Astrocyte of the cerebellum (primary cell): Measurements from ENCODE around the gene SETD6.

Experiments used
- DNase-seq: peaks from one replicate; pipeline ENCODE4 v3.0.0-alpha.2; 2011; ENCODE audit warnings: low read depth
- H3K4me3 ChIP-seq: 2 replicates; pipeline ENCODE4 v1.5.1; 2011; ENCODE audit warnings: mild to moderate bottlenecking, low read depth, low read length, moderate library complexity
- in situ Hi-C: cut with HindIII; loops from 2 replicates; pipeline ENCODE4 v1.10.0; 2017; ENCODE audit warnings: low sequenced_read_pairs
- TF ChIP-seq, protein P1 (sequence below): IDR thresholded peaks from 2 replicates; pipeline ENCODE4 v1.5.1; 2012; ENCODE audit warnings: low read length, low read depth, moderate library complexity, mild to moderate bottlenecking; ENCODE audit errors: missing control alignments

The SETD6 gene

DNA sequence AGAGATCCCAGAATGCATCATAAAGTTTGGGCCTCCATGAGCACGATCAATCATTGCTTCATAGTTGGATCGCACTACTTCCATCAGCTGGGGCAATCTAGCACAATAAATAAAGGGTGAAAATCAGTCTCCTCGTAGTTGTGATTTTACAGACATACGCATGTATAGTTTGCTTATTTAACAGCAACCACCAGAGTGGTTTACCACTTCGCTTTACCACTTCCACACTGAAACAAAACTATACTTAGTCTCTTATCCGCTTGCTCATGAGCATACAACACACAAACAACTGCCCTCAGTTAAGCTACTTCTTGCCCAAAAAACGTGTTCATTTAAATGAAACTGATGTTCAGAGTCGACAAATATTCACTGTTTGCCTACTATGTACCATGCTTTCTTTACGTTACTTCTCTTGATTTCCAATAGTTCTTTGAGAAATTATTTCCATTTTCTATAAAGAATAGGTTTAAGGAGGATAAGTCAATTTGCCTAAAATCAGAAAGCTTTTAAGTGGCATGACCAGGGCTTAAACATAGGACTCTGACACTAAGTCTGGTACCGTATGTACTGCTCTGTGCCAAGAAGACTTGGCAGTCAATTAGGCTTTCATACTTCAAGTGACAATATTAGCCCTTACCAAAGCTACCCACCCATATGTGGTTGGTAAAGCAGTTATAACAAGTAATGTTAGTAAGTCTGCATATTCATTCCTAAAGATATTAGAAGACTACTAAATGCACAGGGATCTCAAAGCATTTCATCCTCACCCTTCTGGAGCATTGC is 22.0 kb downstream of the SETD6 start:
- in situ Hi-C loops: loop anchor here (5.0 kb wide), 1 partner anchor 50 kb away; no protein-coding TSS in a partner anchor
- TF ChIP-seq, protein P1, sequence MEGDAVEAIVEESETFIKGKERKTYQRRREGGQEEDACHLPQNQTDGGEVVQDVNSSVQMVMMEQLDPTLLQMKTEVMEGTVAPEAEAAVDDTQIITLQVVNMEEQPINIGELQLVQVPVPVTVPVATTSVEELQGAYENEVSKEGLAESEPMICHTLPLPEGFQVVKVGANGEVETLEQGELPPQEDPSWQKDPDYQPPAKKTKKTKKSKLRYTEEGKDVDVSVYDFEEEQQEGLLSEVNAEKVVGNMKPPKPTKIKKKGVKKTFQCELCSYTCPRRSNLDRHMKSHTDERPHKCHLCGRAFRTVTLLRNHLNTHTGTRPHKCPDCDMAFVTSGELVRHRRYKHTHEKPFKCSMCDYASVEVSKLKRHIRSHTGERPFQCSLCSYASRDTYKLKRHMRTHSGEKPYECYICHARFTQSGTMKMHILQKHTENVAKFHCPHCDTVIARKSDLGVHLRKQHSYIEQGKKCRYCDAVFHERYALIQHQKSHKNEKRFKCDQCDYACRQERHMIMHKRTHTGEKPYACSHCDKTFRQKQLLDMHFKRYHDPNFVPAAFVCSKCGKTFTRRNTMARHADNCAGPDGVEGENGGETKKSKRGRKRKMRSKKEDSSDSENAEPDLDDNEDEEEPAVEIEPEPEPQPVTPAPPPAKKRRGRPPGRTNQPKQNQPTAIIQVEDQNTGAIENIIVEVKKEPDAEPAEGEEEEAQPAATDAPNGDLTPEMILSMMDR: no peak
- DNase-seq: no peak
- no peak overlapping the region for H3K4me3 ChIP-seq

DNA sequence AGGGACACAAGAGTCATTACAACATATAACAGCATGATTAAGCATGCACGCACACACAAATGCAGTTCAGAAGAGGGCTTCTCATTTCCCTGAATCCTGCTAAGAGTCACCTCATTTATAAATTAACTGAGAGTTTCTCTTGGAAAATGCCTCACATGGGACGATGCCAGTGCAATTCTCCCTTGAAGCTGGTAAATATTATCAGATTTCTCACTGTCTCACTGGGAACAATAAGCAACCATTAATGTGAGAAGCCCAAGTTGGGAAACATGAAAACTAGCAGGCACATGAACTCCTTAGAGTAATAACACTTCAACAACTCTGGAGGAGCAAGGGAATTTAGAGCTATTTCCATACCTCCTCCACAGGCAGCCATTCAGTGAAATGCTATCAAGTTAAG is 26.4 kb downstream of the SETD6 start:
- in situ Hi-C loops: no loop called here
- TF ChIP-seq, protein P1: no peak
- no peak for DNase-seq
- H3K4me3 ChIP-seq: no peak overlapping the region

DNA sequence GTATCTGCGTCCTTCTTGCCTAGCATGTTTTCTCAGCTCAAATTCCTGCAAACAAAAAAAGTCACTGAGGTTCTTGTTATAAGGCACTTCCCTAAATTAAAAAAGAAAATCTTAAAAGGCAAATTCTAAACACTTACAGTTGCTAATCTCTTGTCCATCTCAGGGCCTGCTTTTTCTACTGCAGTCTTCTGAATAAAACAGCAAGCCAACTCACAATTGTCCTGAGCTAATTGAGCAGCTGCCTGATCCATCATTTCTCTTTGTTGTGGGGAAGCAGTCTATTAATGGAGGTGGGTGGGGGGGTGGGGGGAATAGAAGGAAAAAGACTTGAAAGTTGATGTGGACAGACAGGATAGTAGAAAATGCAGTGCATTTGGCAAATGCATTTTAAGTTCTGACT is 27.0 kb downstream of the SETD6 start:
- TF ChIP-seq, protein P1: no peak
- in situ Hi-C loops: no loop called here
- no peak for DNase-seq
- H3K4me3 ChIP-seq: no peak overlapping the region

DNA sequence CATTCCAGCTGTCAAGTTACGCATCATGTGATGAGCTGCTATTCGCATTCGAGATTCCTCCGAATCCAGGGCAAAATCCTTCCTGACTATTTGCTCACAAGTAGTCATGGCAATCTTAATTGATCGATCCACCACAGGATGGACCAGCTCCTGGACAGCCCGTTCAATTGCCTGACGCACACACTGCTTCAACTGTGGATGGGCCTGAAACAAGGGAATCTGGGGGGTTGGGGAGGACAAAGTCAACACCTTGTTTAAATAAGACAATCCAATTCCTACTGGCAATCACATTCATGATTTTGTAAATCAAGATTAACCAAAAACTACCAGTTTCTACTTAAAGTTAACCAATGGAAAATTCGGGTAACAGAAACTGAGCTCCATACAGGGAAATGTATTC is 28.4 kb downstream of the SETD6 start:
- no peak overlapping the region for H3K4me3 ChIP-seq
- in situ Hi-C loops: no loop called here
- TF ChIP-seq, protein P1: no peak
- DNase-seq: no peak

GRCh38 chr16:58548378-58548777 is 33.1 kb downstream of the SETD6 start:
- in situ Hi-C loops: no loop called here
- TF ChIP-seq, protein P1: no peak
- no peak for DNase-seq
- no peak overlapping the region for H3K4me3 ChIP-seq

GRCh38 chr16:58551496-58551895 is 36.2 kb downstream of the SETD6 start:
- no peak overlapping the region for H3K4me3 ChIP-seq
- TF ChIP-seq, protein P1: no peak
- no peak for DNase-seq
- in situ Hi-C loops: no loop called here
